HepG2 (cell line): ENCODE data around the gene DLX1. TPM values are rescaled to one million over a fixed set of nuclear protein-coding genes. Genes with fewer than 3 reads are reported as not detected.

Source experiments
- ATAC-seq: fragments of 200-7000 bp; cut with Tn5 transposase; 3 replicates; pipeline ENCODE4 v1.9.1; 2020; ENCODE audit warnings: mild to moderate bottlenecking, moderate library complexity
- BruUV-seq: library from RNA; stranded (reverse); fragments of 400-500 nt; replicated peaks from 2 replicates; lab custom pipeline; 2021; lab: Mats Ljungman, UMichigan
- CTCF ChIA-PET: fragments of 300-600 bp; formaldehyde crosslinking; extraction: SDS; loops from one replicate; lab custom pipeline; 2021; ENCODE audit warnings: low total read pairs, inconsistent platforms, low intra/inter-chr PET ratio; lab: Yijun Ruan, JAX
- POLR2A ChIA-PET: fragments of 350-600 bp; sonication (Branson Sonifier 250); formaldehyde crosslinking; loops from one replicate; lab custom pipeline; 2020; ENCODE audit warnings: antibody characterized with exemption, inconsistent platforms; lab: Yijun Ruan, JAX
- DNase-seq: peaks from one replicate; pipeline ENCODE4 v3.0.0-alpha.2; 2015; ENCODE audit warnings: low spot score
- FAIRE-seq: peaks from 3 replicates; lab custom pipeline; 2011; peaks lifted over from hg19 to GRCh38; lab: Jason Lieb, UNC
- H2AFZ ChIP-seq: one replicate; pipeline ENCODE4 v1.6.1; 2011; ENCODE audit warnings: low read length, inconsistent platforms
- H3K27ac ChIP-seq: fragments of 300-600 bp; 3 replicates; pipeline ENCODE4 v1.8.0; 2011; ENCODE audit warnings: mixed run types, mild to moderate bottlenecking, mixed read lengths, low read length, inconsistent platforms; ENCODE audit not compliant: insufficient read depth; ENCODE audit errors: extremely low read length
- H3K27me3 ChIP-seq, 2 experiments: fragments of 200-600 bp in 1 of 2; 2 replicates in 1 of 2; 3 replicates in 1 of 2; pipeline versions ENCODE4 v1.6.0 to v1.8.0; 2011; ENCODE audit warnings: low read length in 2 of 2, mild to moderate bottlenecking in 2 of 2, moderate library complexity in 2 of 2, inconsistent platforms in 1 of 2; ENCODE audit not compliant: insufficient read depth in 2 of 2, control insufficient read depth in 1 of 2
- H3K36me3 ChIP-seq, 2 experiments: fragments of 200-600 bp in 1 of 2; replicated peaks in 1 of 2; 2 replicates in 1 of 2; 3 replicates in 1 of 2; pipeline versions ENCODE4 v1.5.1 to v1.8.0; 2011; ENCODE audit warnings: low read length in 2 of 2, inconsistent platforms in 1 of 2; ENCODE audit not compliant: insufficient read depth in 2 of 2, control insufficient read depth in 1 of 2
- H3K4me1 ChIP-seq: 2 replicates; pipeline ENCODE4 v1.5.1; 2012; ENCODE audit warnings: low read length, inconsistent platforms; ENCODE audit not compliant: insufficient read depth
- H3K4me2 ChIP-seq: 2 replicates; pipeline ENCODE4 v1.6.0; 2011; ENCODE audit warnings: low read depth, low read length, inconsistent platforms
- H3K4me3 ChIP-seq, 3 experiments: fragments of 200-600 bp in 1 of 3; sonication (generic), shearing (Covaris generic) in 1 of 3; replicated peaks in 1 of 3; 2 replicates each; pipeline ENCODE4 v1.5.1; 2011 to 2016; ENCODE audit warnings: low read length in 3 of 3, inconsistent platforms in 2 of 3, low read depth in 2 of 3, mild to moderate bottlenecking in 2 of 3, control low read depth in 1 of 3, mixed read lengths in 1 of 3; ENCODE audit not compliant: insufficient read depth in 1 of 3
- H3K79me2 ChIP-seq: one replicate; pipeline ENCODE4 v1.6.1; 2011; ENCODE audit warnings: low read length, inconsistent platforms; ENCODE audit not compliant: insufficient read depth
- H3K9ac ChIP-seq: 2 replicates; pipeline ENCODE4 v1.6.0; 2011; ENCODE audit warnings: mild to moderate bottlenecking, low read depth, low read length, inconsistent platforms; ENCODE audit not compliant: insufficient read depth
- H3K9me3 ChIP-seq: 2 replicates; pipeline ENCODE4 v1.5.1; 2012; ENCODE audit warnings: mild to moderate bottlenecking, low read length
- H4K20me1 ChIP-seq: 2 replicates; pipeline ENCODE4 v1.6.0; 2011; ENCODE audit warnings: inconsistent platforms, mild to moderate bottlenecking, low read length, moderate library complexity; ENCODE audit not compliant: insufficient read depth
- BCL6 ChIP-seq: IDR thresholded peaks from 2 replicates; pipeline ENCODE4 v1.6.1; 2016; ENCODE audit warnings: missing genetic modification reagents, missing compliant biosample characterization
- CTCF ChIP-seq: sonication (generic); formaldehyde crosslinking; IDR thresholded peaks from 2 replicates; pipeline ENCODE4 v1.5.0; 2020; ENCODE audit warnings: mild to moderate bottlenecking, missing genetic modification reagents, moderate library complexity
- FOXA1 ChIP-seq, 2 experiments: fragments of 450-650 bp in 1 of 2; sonication (generic) in 1 of 2; formaldehyde crosslinking in 1 of 2; IDR thresholded peaks; 2 replicates each; pipeline versions ENCODE4 v1.4.0 to v1.6.1; 2016 to 2020; ENCODE audit warnings: missing genetic modification reagents in 1 of 2
- HDAC1 ChIP-seq: sonication (generic); formaldehyde crosslinking; IDR thresholded peaks from 2 replicates; pipeline ENCODE4 v1.5.1; 2020; ENCODE audit warnings: mild to moderate bottlenecking, missing genetic modification reagents
- HMG20B ChIP-seq: conservative IDR thresholded peaks from 2 replicates; pipeline ENCODE4 v1.6.1; 2016; ENCODE audit warnings: missing genetic modification reagents, missing compliant biosample characterization
- KDM4B ChIP-seq: sonication (generic); formaldehyde crosslinking; IDR thresholded peaks from 2 replicates; pipeline ENCODE4 v1.4.0; 2020; ENCODE audit warnings: missing genetic modification reagents
- PBX3 ChIP-seq: sonication (generic); formaldehyde crosslinking; IDR thresholded peaks from 2 replicates; pipeline ENCODE4 v1.8.1; 2023; ENCODE audit warnings: missing genetic modification reagents, inconsistent platforms, borderline replicate concordance
- RFXAP ChIP-seq: sonication (generic); formaldehyde crosslinking; IDR thresholded peaks from 2 replicates; pipeline ENCODE4 v1.4.0; 2020; ENCODE audit warnings: missing genetic modification reagents, borderline replicate concordance
- SKI ChIP-seq: fragments of 450-650 bp; IDR thresholded peaks from one replicate; pipeline ENCODE4 v1.6.1; 2018; ENCODE audit warnings: mild to moderate bottlenecking; ENCODE audit not compliant: partially characterized antibody
- SRSF1 ChIP-seq: fragments of 200-400 bp; formaldehyde crosslinking; optimal IDR thresholded peaks from 2 replicates; pipeline ENCODE3; 2017; ENCODE audit warnings: mild to moderate bottlenecking, low read depth, low read length, moderate library complexity
- TBX3 ChIP-seq: fragments of 450-650 bp; IDR thresholded peaks from 2 replicates; pipeline ENCODE4 v1.6.1; 2017; ENCODE audit warnings: antibody characterized with exemption, mild to moderate bottlenecking, inconsistent platforms, borderline replicate concordance
- THAP7 ChIP-seq: sonication (generic); formaldehyde crosslinking; IDR thresholded peaks from 2 replicates; pipeline ENCODE4 v1.8.1; 2023; ENCODE audit warnings: mild to moderate bottlenecking, missing genetic modification reagents
- TRIM22 ChIP-seq: fragments of 450-650 bp; IDR thresholded peaks from 2 replicates; pipeline ENCODE4 v1.6.1; 2017
- ZBTB4 ChIP-seq: sonication (generic); formaldehyde crosslinking; IDR thresholded peaks from 2 replicates; pipeline ENCODE4 v1.4.0; 2020; ENCODE audit warnings: missing genetic modification reagents, mild to moderate bottlenecking, borderline replicate concordance
- ZNF709 ChIP-seq: sonication (generic); formaldehyde crosslinking; IDR thresholded peaks from 2 replicates; pipeline ENCODE4 v1.5.0; 2020; ENCODE audit warnings: mild to moderate bottlenecking, missing genetic modification reagents
- WGBS: methylation state at CpG from one replicate; pipeline ENCODE4 v1.1.6; 2017; ENCODE audit warnings: low lambda C conversion rate; 5-methylcytosine and 5-hydroxymethylcytosine counted together
- in situ Hi-C: cut with HindIII; loops from 2 replicates; pipeline ENCODE4 v1.10.0; 2017; ENCODE audit warnings: low pct_unique_long_range_greater_than_20kb; ENCODE audit not compliant: extremely low pct_ligation_motif_present
- intact Hi-C: fragments of 100-400 bp; cut with micrococcal nuclease; formaldehyde crosslinking; loops from one replicate; pipeline ENCODE4 v1.10.0; 2022; ENCODE audit not compliant: unreplicated experiment
- polyA plus RNA-seq, 8 experiments: library from polyadenylated mRNA; depleted of rRNA in 3 of 8; stranded (reverse) in 7 of 8; unstranded in 1 of 8; fragments of >200 nt; fragmentation: Illumina TruSeq in 4 of 8; extraction: Trizol in 4 of 8; gene quantifications; 2 replicates each; pipeline versions ENCODE4 v1.2.1 to v1.2.3, GENCODE V29; 2011 to 2016; ENCODE audit warnings: low read depth in 4 of 8, missing spikeins in 1 of 8, mixed read lengths in 1 of 8; ENCODE audit not compliant: insufficient read depth in 1 of 8
- total RNA-seq, 5 experiments: library from RNA; depleted of rRNA; stranded (reverse); fragments of >200 nt; fragmentation: Illumina TruSeq; extraction: Trizol; gene quantifications; 2 replicates each; pipeline ENCODE4 v1.2.3, GENCODE V29; 2016; ENCODE audit warnings: low read depth in 1 of 5

DLX1 gene
- total and polyA plus RNA-seq, 2 of the 13 experiments (the other 11 are each of a cell fraction or from before 2014, with no cell fraction given), result 0.18 to 0.86 TPM

GRCh38 chr2:172095905-172096625 is 10.8 kb downstream of the DLX1 start:
- H3K9ac ChIP-seq, result peak overlapping the region; percentile 30; the same call in 1 of the 2 replicates
- intact Hi-C loops, result no loop called here
- TF ChIP-seq PBX3 (CRISPR knock-in tag) (no peak), TRIM22 (no peak), HMG20B (CRISPR knock-in tag) (no peak), CTCF (CRISPR knock-in tag) (peak; percentile 47), BCL6 (CRISPR knock-in tag) (peak; percentile 37; the same call in 1 of the 2 replicates), ZBTB4 (CRISPR knock-in tag) (no peak), RFXAP (CRISPR knock-in tag) (no peak), SKI (no peak), THAP7 (CRISPR knock-in tag) (no peak), TBX3 (no peak), ZNF709 (CRISPR knock-in tag) (no peak), SRSF1 (no peak), HDAC1 (CRISPR knock-in tag) (no peak), FOXA1 (IDR thresholded peaks at IDR 0.05) (no peak), FOXA1 (CRISPR knock-in tag; IDR thresholded peaks at IDR 0.05) (no peak), KDM4B (CRISPR knock-in tag) (no peak)

More at GRCh38 chr2:172095905-172096625, 10.8 kb downstream of the DLX1 start:
- ATAC-seq (peak; percentile 20), DNase-seq (no peak), FAIRE-seq (no peak)
- no peak overlapping the region for H2AFZ ChIP-seq
- in situ Hi-C loops, result no loop called here
- peaks cover 52% of the 10 kb centered on the region for H3K4me1 ChIP-seq
- POLR2A ChIA-PET, result interaction anchor here (0.6 to 2.9 kb wide), 4 partner anchors 9 to 304 kb away, joined by 3 to 16 read pairs (median 5); partner anchors contain the start of gene DLX1
- no TSS peak for BruUV-seq
- no peaks in the 10 kb centered on the region for H3K9me3 ChIP-seq
- peak overlapping the region; percentile 60 to 77 (median 61) for H3K4me3 ChIP-seq
- CTCF ChIA-PET, result no interaction called here
- peaks cover 6% of the 10 kb centered on the region; the same call in 1 of the 2 replicates for H4K20me1 ChIP-seq
- no peaks in the 10 kb centered on the region for H3K36me3 ChIP-seq
- H3K79me2 ChIP-seq, result no peaks in the 10 kb centered on the region
- peak overlapping the region; percentile 93 for H3K4me2 ChIP-seq
- 9% methylated on average over 34 of the region's 40 CpGs for WGBS
- peaks cover 20 to 83% of the 10 kb centered on the region in 2 experiments for H3K27me3 ChIP-seq
- no peak overlapping the region for H3K27ac ChIP-seq
